ENCODE results near the gene ZNF275. TPM values are rescaled to one million over a fixed set of nuclear protein-coding genes. Genes with fewer than 3 reads are reported as not detected.
"Not testable (repeated sequence)": the region's sequence is repeated elsewhere in the genome, so short reads cannot be mapped to it uniquely, and the experiment has no call there.

The ZNF275 gene
- total RNA-seq, 1 experiment from 2014 or later, result 5.9 TPM

DNA sequence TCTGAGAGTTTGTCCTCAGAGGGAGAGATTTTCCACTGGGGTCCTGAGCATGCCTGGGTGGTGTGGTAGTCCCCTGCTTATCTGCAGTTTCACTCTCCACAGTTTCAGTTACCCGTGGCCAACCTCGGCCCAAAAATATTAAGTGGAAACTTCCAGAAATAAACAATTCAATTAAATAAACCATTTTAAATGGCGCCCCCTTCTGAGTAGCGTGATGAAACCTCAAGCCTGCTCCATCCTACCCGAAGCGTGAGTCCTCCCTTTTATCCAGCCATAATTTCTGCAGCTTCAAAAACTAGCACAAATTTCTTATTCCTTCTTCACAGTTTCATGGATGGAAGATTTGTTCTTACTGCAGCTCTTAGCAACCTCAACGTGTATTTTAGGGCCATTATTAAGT lies 40.5 kb downstream of the ZNF275 start:
- H3K27me3 ChIP-seq, result no peaks in the 10 kb centered on the region
- DNase-seq, result no peak
- no peaks in the 10 kb centered on the region for H3K9me3 ChIP-seq
- no peak overlapping the region for H3K4me3 ChIP-seq
- no peaks in the 10 kb centered on the region for H3K36me3 ChIP-seq

DNA sequence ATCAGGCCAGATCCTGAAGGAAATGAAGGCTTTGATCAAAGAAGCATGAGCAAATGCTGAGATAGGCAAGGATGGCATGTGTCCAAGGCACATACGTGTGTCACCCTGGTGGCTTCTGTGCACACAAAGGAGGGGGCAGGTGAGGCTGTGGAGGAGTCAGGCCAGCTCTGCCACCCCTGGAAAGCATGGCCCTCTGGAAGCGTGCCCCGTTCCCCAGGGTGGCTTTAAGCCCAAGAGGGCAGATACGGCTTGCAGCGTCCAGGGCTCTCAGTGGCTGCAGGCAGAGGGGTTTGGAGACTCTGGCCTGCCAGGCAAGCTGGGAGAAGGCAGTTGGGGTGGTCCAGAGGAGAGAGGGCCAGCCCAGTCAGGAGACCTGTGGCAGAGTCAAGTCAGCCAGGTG lies 41.6 kb downstream of the ZNF275 start:
- H3K4me3 ChIP-seq, result no peak overlapping the region
- no peak for DNase-seq
- H3K36me3 ChIP-seq, result no peaks in the 10 kb centered on the region
- H3K9me3 ChIP-seq, result no peaks in the 10 kb centered on the region
- H3K27me3 ChIP-seq, result no peaks in the 10 kb centered on the region

DNA sequence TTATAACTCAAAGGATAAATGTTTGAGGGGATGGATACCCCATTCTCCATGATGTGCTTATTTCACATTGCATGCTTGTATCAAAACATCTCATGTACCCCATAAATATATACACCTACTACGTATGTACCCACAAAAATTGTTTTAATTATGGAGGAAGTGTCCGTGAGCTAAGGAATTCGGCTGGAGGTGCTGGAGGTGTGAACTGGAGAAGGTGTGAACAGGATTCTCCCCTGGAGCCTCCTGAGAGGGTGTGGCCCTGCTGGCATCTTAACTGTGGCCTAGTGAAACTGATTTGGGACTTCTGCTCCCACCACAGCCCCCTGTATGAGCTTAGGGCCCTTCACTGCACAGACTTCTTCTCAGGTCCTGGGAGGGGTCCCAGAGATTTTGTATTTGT lies 43.8 kb downstream of the ZNF275 start:
- Histone ChIP-seq H3K9me3 (no peaks in the 10 kb centered on the region), H3K36me3 (no peaks in the 10 kb centered on the region), H3K4me3 (no peak overlapping the region), H3K27me3 (no peaks in the 10 kb centered on the region)
- no peak for DNase-seq

DNA sequence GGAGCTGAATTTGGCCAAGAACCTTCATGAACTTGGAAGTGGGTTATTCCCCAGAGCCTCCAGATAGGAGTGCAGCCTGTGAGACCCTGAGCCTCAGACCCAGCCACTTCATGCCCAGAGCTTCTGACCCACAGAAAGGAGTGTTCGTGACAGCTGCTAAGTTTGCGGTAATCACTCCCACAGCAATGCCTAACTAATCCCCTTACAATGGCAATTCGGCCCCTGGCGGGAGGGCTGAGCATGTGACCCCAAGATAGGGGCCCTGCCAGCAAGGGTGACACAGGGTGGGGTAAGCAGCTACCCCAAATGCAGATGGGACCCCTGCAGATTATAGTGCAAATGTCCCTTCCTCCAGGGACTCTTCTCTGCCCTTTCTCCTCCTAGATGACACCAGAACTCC lies 44.7 kb downstream of the ZNF275 start:
- no peak for DNase-seq
- Histone ChIP-seq H3K27me3 (no peaks in the 10 kb centered on the region), H3K4me3 (no peak overlapping the region), H3K36me3 (no peaks in the 10 kb centered on the region), H3K9me3 (no peaks in the 10 kb centered on the region)

DNA sequence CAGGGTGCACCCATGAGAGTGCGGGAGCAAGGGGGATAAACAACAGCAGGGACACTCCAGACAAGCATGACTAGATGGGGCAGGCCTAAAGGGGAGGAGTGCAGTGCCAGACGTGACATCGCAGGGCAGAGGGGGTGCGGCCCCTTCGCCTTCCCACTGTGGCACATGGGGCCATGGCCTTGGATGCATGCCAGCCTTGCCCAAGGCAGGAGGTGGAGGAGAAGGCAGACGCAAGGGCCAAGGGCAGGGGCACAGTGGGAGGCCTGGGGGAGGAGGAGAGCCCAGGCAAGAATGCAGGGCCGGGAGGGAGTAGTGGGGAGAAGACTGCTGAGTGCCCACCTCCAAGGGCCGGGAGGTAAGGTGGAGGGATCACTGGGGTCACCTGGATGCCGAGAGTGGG lies 45.6 kb downstream of the ZNF275 start:
- Histone ChIP-seq H3K4me3 (no peak overlapping the region), H3K9me3 (no peaks in the 10 kb centered on the region), H3K36me3 (no peaks in the 10 kb centered on the region), H3K27me3 (no peaks in the 10 kb centered on the region)
- DNase-seq, result no peak

DNA sequence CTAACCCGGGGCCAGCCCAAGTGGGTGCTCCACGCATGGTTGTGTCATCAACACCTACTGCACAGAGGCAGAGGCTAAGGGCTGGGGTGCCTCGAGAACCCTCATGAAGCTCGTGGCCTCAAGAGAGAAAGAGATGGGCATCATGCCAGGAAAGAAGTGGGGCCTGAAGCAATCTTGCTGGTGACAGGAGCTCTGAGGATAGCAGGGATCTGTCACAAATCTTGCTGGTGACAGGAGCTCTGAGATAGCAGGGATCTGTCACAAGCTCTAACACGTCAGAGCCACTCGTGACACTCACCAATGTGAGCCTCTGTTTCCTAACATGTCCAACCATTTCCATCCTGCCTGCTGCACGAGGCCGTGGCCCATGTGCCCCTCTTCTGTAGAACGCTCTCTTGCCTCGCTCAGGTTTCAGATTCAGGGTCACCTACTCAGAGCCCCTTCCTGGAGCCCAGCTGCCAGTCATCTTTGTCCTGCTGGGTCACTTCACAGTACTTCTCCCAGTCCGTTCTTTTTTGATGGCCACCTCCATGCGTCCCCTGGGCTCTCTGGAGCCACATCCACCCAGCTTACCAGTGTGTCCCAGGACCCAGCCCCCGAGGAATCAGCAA lies 46.1 kb downstream of the ZNF275 start:
- Histone ChIP-seq H3K27me3 (no peaks in the 10 kb centered on the region), H3K4me3 (no peak overlapping the region), H3K9me3 (no peaks in the 10 kb centered on the region), H3K36me3 (no peaks in the 10 kb centered on the region)
- no peak for DNase-seq

DNA sequence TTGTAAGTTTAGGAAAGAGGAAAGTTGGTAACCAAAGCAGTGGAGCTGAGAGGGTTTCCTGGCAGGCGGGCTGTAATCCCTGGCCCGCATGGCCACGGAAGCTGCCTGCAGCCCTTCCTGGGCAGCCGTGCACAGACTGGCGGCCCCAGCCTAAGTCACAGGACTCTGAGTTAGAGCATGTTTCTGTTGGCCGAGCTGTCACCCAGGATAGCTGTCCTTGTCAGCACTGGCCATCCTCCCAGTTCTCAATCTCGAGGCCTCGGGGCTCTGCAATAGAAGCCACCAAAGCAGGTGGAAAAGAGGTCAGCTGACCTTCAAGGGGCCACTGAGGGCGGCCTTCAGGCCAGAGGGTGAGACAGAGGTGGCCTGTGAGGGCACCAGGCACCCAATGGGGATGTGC lies 46.7 kb downstream of the ZNF275 start:
- no peak for DNase-seq
- Histone ChIP-seq H3K36me3 (no peaks in the 10 kb centered on the region), H3K9me3 (no peaks in the 10 kb centered on the region), H3K4me3 (no peak overlapping the region), H3K27me3 (no peaks in the 10 kb centered on the region)

DNA sequence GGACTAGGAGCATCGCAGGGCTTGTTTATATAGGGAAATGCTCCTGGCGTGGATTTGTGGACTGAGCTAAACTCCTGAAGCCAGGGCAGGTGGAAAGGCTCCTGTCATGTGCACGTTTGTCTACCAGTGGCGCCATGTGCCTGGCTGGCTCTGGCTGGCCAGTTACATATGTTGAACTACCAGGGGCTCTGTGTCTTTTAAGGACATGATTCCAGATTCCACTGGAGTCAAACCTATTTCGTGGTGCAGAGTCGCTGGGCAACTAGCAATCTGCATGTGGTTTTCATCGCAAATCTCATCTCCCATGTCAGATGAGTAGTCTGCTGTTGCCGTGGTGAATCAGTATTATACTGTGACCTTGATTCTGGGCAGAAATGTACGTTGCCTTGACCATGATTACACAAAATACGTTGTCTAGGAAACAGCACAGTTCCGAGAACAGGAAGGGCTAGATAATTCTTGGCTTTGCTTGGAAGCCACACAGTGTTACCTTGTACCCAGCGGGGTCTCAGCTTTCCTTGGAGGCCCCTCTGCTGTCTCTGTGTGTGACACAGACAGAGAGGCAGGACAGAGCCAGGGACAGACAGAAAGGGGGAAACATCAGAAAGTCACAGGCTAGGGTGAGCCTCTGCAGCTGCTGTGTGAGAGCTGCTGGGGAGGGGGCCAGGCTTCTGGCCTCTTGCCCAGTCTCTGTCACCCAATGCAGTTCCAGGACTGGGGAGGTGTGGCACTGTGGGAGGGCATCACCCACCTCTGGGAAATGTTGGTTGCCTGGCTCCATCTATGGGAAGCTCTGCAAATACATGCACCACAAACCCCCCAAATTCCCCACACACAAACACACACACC lies 48.0 kb downstream of the ZNF275 start:
- no peaks in the 10 kb centered on the region for H3K9me3 ChIP-seq
- peak; percentile 51 for DNase-seq
- no peaks in the 10 kb centered on the region for H3K36me3 ChIP-seq
- no peaks in the 10 kb centered on the region for H3K27me3 ChIP-seq
- no peak overlapping the region for H3K4me3 ChIP-seq

DNA sequence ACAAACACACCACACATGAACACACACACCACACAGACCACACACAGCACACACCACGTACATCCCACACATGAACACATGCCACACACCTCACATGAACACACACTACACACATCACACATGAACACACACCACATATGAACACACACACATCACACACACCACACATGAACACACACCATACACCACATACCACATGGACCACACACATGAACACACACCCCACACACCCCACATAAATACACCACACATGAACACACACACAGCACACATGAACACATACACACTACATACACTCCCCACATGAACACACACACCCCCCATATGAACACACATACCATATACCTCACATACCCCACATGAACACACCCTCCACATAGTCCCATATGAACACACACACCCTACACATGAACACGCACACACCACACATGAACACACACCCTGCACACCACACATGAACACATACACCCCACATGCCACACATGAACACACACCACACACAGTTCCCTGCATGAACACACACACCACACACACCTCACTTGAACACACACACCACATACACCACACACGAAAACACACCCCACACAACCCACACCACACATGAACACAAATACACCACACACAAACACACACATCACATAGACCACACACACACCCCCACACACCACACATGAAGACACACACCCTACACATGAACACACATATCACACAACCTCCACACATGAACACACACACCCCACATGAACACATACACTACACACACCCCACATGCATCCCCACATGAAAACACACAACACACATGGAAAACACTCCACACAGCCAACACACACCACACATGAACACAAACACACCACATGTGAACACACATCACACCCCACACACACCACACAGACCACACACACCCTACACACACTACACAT lies 48.9 kb downstream of the ZNF275 start:
- no peak for DNase-seq
- H3K9me3 ChIP-seq, result no peaks in the 10 kb centered on the region

DNA sequence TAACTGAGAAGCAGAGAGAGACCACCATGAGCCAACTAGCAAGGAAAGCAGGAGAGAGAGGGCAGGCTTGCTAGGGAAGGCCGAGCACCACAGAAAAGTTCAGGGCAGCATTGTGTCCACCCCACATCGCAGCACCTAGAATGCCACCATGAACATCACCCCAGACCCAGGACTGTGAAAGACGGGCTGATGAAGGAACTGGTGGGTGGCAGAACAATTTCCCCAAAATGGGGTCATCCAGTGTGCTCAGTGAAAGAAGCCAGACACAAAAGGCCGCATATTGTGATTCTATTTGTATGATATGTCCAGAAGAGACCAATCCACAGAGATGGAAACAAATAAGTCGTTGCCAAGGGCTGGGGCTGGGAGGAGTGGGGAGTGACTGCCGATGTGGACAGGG lies 50.4 kb downstream of the ZNF275 start:
- no peaks in the 10 kb centered on the region for H3K27me3 ChIP-seq
- no peak for DNase-seq
- H3K9me3 ChIP-seq, result no peaks in the 10 kb centered on the region
- no peaks in the 10 kb centered on the region for H3K36me3 ChIP-seq
- no peak overlapping the region for H3K4me3 ChIP-seq

More for the DNA sequence above, 48.9 kb downstream of the ZNF275 start:
- no peaks in the 10 kb centered on the region for H3K27me3 ChIP-seq
- H3K4me3 ChIP-seq, result no peak overlapping the region
- H3K36me3 ChIP-seq, result no peaks in the 10 kb centered on the region

DNA sequence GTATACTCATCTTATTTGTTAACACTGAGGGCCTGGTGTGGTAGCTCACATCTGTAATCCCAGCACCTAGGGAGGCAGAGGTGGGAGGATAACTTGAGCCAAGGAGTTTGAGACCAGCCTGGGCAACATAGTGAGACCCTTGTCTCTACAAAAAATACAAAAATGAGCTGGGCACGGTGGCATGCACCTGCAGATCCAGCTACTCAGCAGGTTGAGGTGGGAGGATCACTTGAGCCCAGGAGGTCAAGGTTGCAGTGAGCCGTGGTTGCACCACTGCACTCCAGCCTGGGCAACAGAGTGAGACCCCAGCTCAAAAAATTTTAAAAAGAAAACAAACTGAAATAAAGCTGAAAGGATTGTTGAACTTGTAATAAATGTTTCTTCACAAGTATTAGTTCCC lies 51.0 kb downstream of the ZNF275 start:
- DNase-seq, H3K4me3 ChIP-seq, H3K9me3 ChIP-seq, H3K36me3 ChIP-seq, H3K27me3 ChIP-seq: not testable (repeated sequence)

DNA sequence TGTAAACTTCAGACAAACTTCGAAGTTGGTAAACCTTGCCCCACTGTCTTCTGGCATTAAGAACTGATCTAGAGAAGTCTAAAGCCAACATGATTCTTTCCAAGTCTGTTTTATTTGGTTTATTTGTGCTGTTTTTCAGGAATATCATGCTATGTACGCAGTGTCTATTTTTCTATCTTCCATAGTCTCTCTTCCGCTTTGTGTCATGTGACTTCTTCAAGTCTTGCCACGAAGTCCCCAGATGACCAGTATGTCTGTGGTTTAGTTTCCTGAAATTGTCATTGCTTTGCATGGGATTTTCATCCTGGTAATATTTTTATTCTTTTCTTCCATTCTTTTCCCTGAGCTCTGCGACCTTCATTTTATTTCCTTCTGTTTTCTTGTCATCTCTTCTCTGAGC lies 52.1 kb downstream of the ZNF275 start:
- DNase-seq, result no peak
- Histone ChIP-seq H3K36me3 (no peaks in the 10 kb centered on the region), H3K4me3 (no peak overlapping the region), H3K9me3 (no peaks in the 10 kb centered on the region), H3K27me3 (no peaks in the 10 kb centered on the region)

DNA sequence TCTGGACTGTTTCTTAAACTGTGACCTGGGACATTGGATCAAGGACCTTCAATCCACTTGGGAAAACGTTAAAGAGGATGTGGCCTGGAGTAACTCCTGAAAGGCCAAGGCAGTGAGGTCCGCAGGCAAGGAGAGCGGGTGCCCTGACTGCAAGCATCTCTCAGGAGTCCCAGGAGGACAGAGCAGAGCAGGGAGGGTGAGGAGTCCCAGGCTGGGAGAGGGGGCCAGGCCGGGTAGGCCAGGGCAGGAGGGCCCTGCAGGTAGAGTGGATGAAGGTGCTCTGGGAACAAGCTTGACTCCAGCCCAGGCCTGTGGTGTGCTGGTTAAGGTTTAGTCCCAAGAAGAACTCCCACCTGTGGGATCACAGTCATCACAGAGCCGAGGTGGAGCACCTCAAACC lies 53.4 kb downstream of the ZNF275 start:
- no peaks in the 10 kb centered on the region for H3K9me3 ChIP-seq
- H3K4me3 ChIP-seq, result no peak overlapping the region
- no peaks in the 10 kb centered on the region for H3K36me3 ChIP-seq
- H3K27me3 ChIP-seq, result no peaks in the 10 kb centered on the region
- no peak for DNase-seq

DNA sequence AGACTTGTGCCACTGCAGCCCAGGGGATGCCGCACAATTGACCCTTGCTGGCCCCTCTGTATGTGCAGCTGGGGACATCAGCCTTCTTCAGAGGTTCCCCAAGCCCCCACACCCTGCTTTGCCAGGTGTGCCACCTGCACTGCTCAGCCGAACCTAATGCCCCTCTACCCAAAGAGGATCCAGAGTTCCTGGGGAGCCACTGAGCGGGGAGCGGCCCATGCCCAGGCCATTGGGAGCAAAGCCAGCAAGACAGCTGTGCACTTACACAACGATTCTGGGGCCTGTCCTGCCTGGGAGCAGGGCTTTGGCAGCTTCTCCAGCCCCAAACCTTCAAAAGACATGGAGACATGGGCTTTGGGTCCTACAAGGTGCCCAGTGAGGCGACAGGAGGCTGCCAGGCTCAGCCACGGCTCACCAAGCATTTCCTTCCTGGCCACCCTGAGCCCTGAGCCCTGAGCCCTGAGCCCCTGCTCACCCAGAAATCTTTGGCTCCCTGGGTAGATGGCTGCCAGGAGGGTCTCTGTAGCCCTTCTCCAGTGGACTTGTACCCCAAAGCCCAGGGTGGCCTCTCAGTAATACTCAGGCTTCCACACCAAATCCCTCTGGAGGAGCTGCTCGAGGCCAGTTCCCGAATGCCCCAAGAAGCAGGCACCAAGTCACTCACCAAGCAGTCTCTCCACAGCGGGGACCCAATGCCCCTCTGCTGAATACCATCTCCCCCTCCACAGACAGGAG lies 54.2 kb downstream of the ZNF275 start:
- DNase-seq, result no peak
- no peak overlapping the region for H3K4me3 ChIP-seq
- no peaks in the 10 kb centered on the region for H3K9me3 ChIP-seq
- no peaks in the 10 kb centered on the region for H3K27me3 ChIP-seq
- H3K36me3 ChIP-seq, result no peaks in the 10 kb centered on the region

DNA sequence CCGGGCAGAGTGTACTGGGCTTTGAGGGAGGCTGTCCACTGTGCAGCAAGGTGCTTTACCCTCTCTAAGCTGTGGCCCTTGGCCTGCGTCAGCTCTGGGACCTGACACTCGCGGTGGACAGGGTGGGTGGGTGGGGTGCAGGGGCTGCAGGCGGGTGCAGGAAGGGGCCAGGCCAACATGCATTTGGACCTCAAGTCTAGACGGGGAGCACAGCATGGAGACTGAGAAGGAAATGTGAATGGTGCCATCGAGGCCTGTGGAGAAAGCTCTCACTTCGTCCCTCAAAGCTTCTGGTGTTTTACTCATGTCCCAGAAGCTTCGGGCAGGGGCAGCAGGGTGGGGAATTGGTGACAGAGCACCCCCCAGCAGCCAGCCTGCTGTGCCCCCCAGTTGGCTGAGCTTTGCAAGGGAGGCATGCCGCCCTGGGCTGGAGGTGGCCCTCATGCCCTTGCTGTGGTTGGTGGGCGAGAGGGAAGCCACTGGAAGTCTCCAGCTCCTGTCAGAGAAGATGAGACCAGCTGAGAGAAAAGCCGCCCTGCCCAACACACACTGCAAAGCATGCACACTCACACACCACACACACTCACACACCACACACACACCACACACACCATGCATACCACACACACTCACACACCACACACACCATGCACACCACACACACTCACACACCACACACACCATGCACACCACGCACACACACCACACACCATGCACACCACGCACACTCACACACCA lies 54.9 kb downstream of the ZNF275 start:
- Histone ChIP-seq H3K27me3 (no peaks in the 10 kb centered on the region), H3K4me3 (no peak overlapping the region), H3K9me3 (no peaks in the 10 kb centered on the region), H3K36me3 (no peaks in the 10 kb centered on the region)
- no peak for DNase-seq

DNA sequence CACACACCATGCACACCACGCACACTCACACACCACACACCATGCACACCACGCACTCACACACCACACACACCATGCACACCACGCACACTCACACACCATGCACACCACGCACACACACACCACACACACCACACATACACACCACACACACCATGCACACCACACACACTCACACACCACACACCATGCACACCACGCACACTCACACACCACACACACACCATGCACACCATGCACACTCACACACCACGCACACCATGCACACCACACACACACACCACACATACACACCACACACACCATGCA lies 55.5 kb downstream of the ZNF275 start:
- not testable (repeated sequence) for H3K27me3 ChIP-seq, H3K4me3 ChIP-seq, H3K9me3 ChIP-seq, H3K36me3 ChIP-seq, DNase-seq
